ENCODE results near the gene WDTC1. TPM values are rescaled to one million over a fixed set of nuclear protein-coding genes. Genes with fewer than 3 reads are reported as not detected.

WDTC1 gene
- total and polyA plus RNA-seq, 2 of the 13 experiments (the other 11 are each of a cell fraction or from before 2014, with no cell fraction given), result 5.5 TPM

- CTCF ChIA-PET (ENCODE audit: low intra/inter-chr PET ratio, low total read pairs), result no interaction called here
- no peaks in the 10 kb centered on the region for H3K9me3 ChIP-seq (ENCODE audit: low read length)
- BruUV-seq (replicated peaks), result no TSS peak
- TF ChIP-seq SRSF1 (optimal IDR thresholded peaks at IDR 0.05; ENCODE audit: low read depth, low read length), result no peak
- ATAC-seq (no peak), FAIRE-seq (no peak), DNase-seq (ENCODE audit: low spot score) (no peak)
- H3K27ac ChIP-seq (ENCODE audit: extremely low read length, insufficient read depth, low read length), result no peak overlapping the region
- no peaks in the 10 kb centered on the region for H3K36me3 ChIP-seq (replicated peaks in 1 of 2; ENCODE audit: control insufficient read depth in 1 of 2, insufficient read depth in 2 of 2, low read length in 2 of 2)
- H2AFZ ChIP-seq (ENCODE audit: low read length), result no peak overlapping the region
- no peak overlapping the region for H3K4me2 ChIP-seq (ENCODE audit: low read depth, low read length)
- POLR2A ChIA-PET, result no interaction called here
- peaks cover 31% of the 10 kb centered on the region for H3K4me1 ChIP-seq (ENCODE audit: insufficient read depth, low read length)
- H4K20me1 ChIP-seq (ENCODE audit: insufficient read depth, low read length), result no peaks in the 10 kb centered on the region
- in situ Hi-C loops (cut with HindIII; ENCODE audit: extremely low pct_ligation_motif_present, low pct_unique_long_range_greater_than_20kb) (no loop called here), intact Hi-C loops (cut with micrococcal nuclease; ENCODE audit: unreplicated experiment) (no loop called here)
- H3K9ac ChIP-seq (ENCODE audit: insufficient read depth, low read depth, low read length), result no peak overlapping the region
- over 99% methylated on average over 8 of the region's 8 CpGs for WGBS (ENCODE audit: low lambda C conversion rate)
- no peaks in the 10 kb centered on the region; a peak in 1 of 5 replicates for H3K27me3 ChIP-seq (ENCODE audit: control insufficient read depth in 1 of 2, insufficient read depth in 2 of 2, low read length in 2 of 2)
- H3K79me2 ChIP-seq (ENCODE audit: insufficient read depth, low read length), result no peaks in the 10 kb centered on the region
- H3K4me3 ChIP-seq (replicated peaks in 1 of 3; ENCODE audit: insufficient read depth in 1 of 3, low read depth in 2 of 3, low read length in 3 of 3), result no peak overlapping the region
Measured at GRCh38 chr1:27346357-27346756, 111.9 kb downstream of the WDTC1 start.

DNA sequence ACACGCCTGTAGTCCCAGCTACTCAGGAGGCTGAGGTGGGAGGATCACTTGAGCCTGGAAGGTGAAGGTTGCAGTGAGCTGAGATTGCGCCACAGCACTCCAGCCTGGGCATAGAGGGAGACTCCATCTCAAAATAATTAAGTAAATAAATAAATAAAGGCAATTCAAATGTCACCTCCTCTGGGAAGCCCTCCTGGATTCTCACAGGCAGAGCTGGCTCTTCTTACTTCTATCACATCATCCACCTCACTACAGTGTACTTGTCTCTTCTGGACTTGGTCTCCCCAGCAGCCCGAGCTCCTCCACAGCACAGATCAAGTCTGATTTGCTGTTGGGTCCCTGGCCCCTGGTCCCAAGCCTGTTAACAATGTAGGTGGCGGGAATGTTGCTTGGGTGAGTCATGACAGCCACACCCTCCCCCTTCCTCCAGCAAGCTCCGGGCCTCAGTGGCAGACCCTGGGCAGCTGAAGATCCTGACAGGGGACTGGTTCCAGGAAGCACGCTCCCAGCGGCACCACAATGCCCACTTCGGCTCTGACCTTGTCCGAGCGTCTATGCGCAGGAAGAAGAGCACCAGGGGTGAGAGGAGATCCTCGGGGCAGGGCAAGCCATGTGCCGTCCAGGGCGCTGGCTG lies 112.7 kb downstream of the WDTC1 start:
- intact Hi-C loops (cut with micrococcal nuclease; ENCODE audit: unreplicated experiment), result no loop called here

More for the DNA sequence above, 112.7 kb downstream of the WDTC1 start:
- no TSS peak for BruUV-seq (replicated peaks)
- in situ Hi-C loops (cut with HindIII; ENCODE audit: extremely low pct_ligation_motif_present, low pct_unique_long_range_greater_than_20kb), result no loop called here
- Histone ChIP-seq H3K27ac (ENCODE audit: extremely low read length, insufficient read depth, low read length) (no peak overlapping the region), H3K4me2 (ENCODE audit: low read depth, low read length) (no peak overlapping the region), H3K79me2 (ENCODE audit: insufficient read depth, low read length) (no peaks in the 10 kb centered on the region), H3K4me1 (ENCODE audit: insufficient read depth, low read length) (peaks cover 35% of the 10 kb centered on the region), H4K20me1 (ENCODE audit: insufficient read depth, low read length) (no peaks in the 10 kb centered on the region), H3K4me3 (replicated peaks in 1 of 3; ENCODE audit: insufficient read depth in 1 of 3, low read depth in 2 of 3, low read length in 3 of 3) (no peak overlapping the region), H3K9me3 (ENCODE audit: low read length) (no peaks in the 10 kb centered on the region), H2AFZ (ENCODE audit: low read length) (no peak overlapping the region), H3K36me3 (replicated peaks in 1 of 2; ENCODE audit: control insufficient read depth in 1 of 2, insufficient read depth in 2 of 2, low read length in 2 of 2) (no peaks in the 10 kb centered on the region), H3K27me3 (ENCODE audit: control insufficient read depth in 1 of 2, insufficient read depth in 2 of 2, low read length in 2 of 2) (no peaks in the 10 kb centered on the region), H3K9ac (ENCODE audit: insufficient read depth, low read depth, low read length) (no peak overlapping the region)
- ATAC-seq (no peak), FAIRE-seq (no peak), DNase-seq (ENCODE audit: low spot score) (no peak)
- WGBS (ENCODE audit: low lambda C conversion rate), result 94% methylated on average over 9 of the region's 14 CpGs
- ChIA-PET POLR2A (no interaction called here), CTCF (ENCODE audit: low intra/inter-chr PET ratio, low total read pairs) (no interaction called here)
- TF ChIP-seq SIN3A (IDR thresholded peaks at IDR 0.05; ENCODE audit: borderline replicate concordance, low read depth, low read length) (no peak), KDM2A (CRISPR knock-in tag; IDR thresholded peaks at IDR 0.05; ENCODE audit: borderline replicate concordance, low read depth) (no peak), FOSL2 (CRISPR knock-in tag; IDR thresholded peaks at IDR 0.05) (peak; percentile 53), ZFP36 (IDR thresholded peaks at IDR 0.05; ENCODE audit: borderline replicate concordance, low read depth, low read length, partially characterized antibody) (peak; percentile 82), ZMYM2 (CRISPR knock-in tag; IDR thresholded peaks at IDR 0.05) (no peak), ZNF335 (CRISPR knock-in tag; IDR thresholded peaks at IDR 0.05) (no peak), HMG20A (CRISPR knock-in tag; IDR thresholded peaks at IDR 0.05; ENCODE audit: borderline replicate concordance) (no peak), TCF7 (IDR thresholded peaks at IDR 0.05; ENCODE audit: low read depth) (no peak)
- TF ChIP-seq, protein P1, sequence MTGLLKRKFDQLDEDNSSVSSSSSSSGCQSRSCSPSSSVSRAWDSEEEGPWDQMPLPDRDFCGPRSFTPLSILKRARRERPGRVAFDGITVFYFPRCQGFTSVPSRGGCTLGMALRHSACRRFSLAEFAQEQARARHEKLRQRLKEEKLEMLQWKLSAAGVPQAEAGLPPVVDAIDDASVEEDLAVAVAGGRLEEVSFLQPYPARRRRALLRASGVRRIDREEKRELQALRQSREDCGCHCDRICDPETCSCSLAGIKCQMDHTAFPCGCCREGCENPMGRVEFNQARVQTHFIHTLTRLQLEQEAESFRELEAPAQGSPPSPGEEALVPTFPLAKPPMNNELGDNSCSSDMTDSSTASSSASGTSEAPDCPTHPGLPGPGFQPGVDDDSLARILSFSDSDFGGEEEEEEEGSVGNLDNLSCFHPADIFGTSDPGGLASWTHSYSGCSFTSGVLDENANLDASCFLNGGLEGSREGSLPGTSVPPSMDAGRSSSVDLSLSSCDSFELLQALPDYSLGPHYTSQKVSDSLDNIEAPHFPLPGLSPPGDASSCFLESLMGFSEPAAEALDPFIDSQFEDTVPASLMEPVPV (CRISPR knock-in tag; IDR thresholded peaks at IDR 0.05), result no peak
- TF ChIP-seq, protein P2, sequence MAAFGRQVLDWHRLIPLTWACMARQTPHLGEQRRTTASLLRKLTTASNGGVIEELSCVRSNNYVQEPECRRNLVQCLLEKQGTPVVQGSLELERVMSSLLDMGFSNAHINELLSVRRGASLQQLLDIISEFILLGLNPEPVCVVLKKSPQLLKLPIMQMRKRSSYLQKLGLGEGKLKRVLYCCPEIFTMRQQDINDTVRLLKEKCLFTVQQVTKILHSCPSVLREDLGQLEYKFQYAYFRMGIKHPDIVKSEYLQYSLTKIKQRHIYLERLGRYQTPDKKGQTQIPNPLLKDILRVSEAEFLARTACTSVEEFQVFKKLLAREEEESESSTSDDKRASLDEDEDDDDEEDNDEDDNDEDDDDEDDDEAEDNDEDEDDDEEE (CRISPR knock-in tag; IDR thresholded peaks at IDR 0.05), result no peak
- TF ChIP-seq, protein P3, sequence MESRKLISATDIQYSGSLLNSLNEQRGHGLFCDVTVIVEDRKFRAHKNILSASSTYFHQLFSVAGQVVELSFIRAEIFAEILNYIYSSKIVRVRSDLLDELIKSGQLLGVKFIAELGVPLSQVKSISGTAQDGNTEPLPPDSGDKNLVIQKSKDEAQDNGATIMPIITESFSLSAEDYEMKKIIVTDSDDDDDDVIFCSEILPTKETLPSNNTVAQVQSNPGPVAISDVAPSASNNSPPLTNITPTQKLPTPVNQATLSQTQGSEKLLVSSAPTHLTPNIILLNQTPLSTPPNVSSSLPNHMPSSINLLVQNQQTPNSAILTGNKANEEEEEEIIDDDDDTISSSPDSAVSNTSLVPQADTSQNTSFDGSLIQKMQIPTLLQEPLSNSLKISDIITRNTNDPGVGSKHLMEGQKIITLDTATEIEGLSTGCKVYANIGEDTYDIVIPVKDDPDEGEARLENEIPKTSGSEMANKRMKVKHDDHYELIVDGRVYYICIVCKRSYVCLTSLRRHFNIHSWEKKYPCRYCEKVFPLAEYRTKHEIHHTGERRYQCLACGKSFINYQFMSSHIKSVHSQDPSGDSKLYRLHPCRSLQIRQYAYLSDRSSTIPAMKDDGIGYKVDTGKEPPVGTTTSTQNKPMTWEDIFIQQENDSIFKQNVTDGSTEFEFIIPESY (CRISPR knock-in tag; IDR thresholded peaks at IDR 0.05), result peak; percentile 77
